Breast epithelium (tissue), 3 donors: ENCODE measurements around the gene AP2S1.

Experiments
- CTCF ChIP-seq, 3 donors: fragments of 450-650 bp; IDR thresholded peaks; one replicate each; pipeline ENCODE4 v1.5.1; 2016 to 2017; ENCODE audit warnings: antibody characterized with exemption in 3 of 3, mild to moderate bottlenecking in 3 of 3, moderate library complexity in 3 of 3
- POLR2A ChIP-seq: fragments of 450-650 bp; IDR thresholded peaks from one replicate; pipeline ENCODE4 v1.6.1; 2016; ENCODE audit warnings: antibody characterized with exemption, mild to moderate bottlenecking, moderate library complexity

GRCh38 chr19:46842791-46843190 is 7.9 kb downstream of the AP2S1 start:
- no peak for TF ChIP-seq POLR2A
- no peak for TF ChIP-seq CTCF (IDR thresholded peaks at IDR 0.05)
